Loucy (cell line): ENCODE data around the gene GPR171.

Experiments used
- H2AFZ ChIP-seq: fragments of 200-600 bp; sonication (generic); 2 replicates; pipeline ENCODE4 v1.6.0; 2016; ENCODE audit warnings: antibody characterized with exemption, mild to moderate bottlenecking, low read length, moderate library complexity
- H3F3A ChIP-seq: fragments of 200-600 bp; 2 replicates; pipeline ENCODE4 v1.6.0; 2016; ENCODE audit warnings: antibody characterized with exemption, low read depth, mild to moderate bottlenecking
- H3K27me3 ChIP-seq: fragments of 200-600 bp; sonication (generic); 2 replicates; pipeline ENCODE4 v1.6.1; 2014; ENCODE audit warnings: low read length, mild to moderate bottlenecking; ENCODE audit not compliant: insufficient read depth, poor library complexity, severe bottlenecking
- H3K36me3 ChIP-seq: fragments of 200-600 bp; sonication (generic); 2 replicates; pipeline ENCODE4 v1.6.1; 2016; ENCODE audit warnings: low read length; ENCODE audit not compliant: insufficient read depth
- H3K4me1 ChIP-seq: fragments of 200-600 bp; sonication (generic); 2 replicates; pipeline ENCODE4 v1.5.1; 2014; ENCODE audit warnings: low read length, mild to moderate bottlenecking; ENCODE audit not compliant: insufficient read depth, poor library complexity, severe bottlenecking
- H3K4me2 ChIP-seq: fragments of 200-600 bp; sonication (generic); 2 replicates; pipeline ENCODE4 v1.6.0; 2014; ENCODE audit warnings: antibody characterized with exemption, low read length, low read depth, mild to moderate bottlenecking; ENCODE audit not compliant: poor library complexity, severe bottlenecking
- H3K4me3 ChIP-seq: fragments of 200-600 bp; sonication (generic); 2 replicates; pipeline ENCODE4 v1.5.1; 2014; ENCODE audit warnings: low read length, mild to moderate bottlenecking, mixed read lengths; ENCODE audit not compliant: poor library complexity, severe bottlenecking
- H3K79me2 ChIP-seq: fragments of 200-600 bp; sonication (generic); 2 replicates; pipeline ENCODE4 v1.6.1; 2014; ENCODE audit warnings: low read length; ENCODE audit not compliant: insufficient read depth
- H3K9ac ChIP-seq: fragments of 200-600 bp; sonication (generic); 2 replicates; pipeline ENCODE4 v1.6.0; 2014; ENCODE audit warnings: mild to moderate bottlenecking, low read depth, low read length, moderate library complexity; ENCODE audit not compliant: poor library complexity, severe bottlenecking
- H3K9me2 ChIP-seq: fragments of 200-600 bp; sonication (generic); replicated peaks from 2 replicates; pipeline ENCODE4 v1.6.1; 2016; ENCODE audit warnings: low read depth, low read length, mixed read lengths
- H3K9me3 ChIP-seq: fragments of 200-600 bp; sonication (generic); 2 replicates; pipeline ENCODE4 v1.6.1; 2014; ENCODE audit warnings: mild to moderate bottlenecking, antibody characterized with exemption, low read length, low read depth; ENCODE audit not compliant: insufficient read depth
- H4K20me1 ChIP-seq: fragments of 200-600 bp; sonication (generic); 2 replicates; pipeline ENCODE4 v1.6.0; 2014; ENCODE audit warnings: antibody characterized with exemption, low read length, mild to moderate bottlenecking; ENCODE audit not compliant: insufficient read depth, poor library complexity, severe bottlenecking
- EZH2phosphoT487 ChIP-seq: fragments of 200-600 bp; IDR thresholded peaks from 2 replicates; pipeline ENCODE4 v1.6.1; 2018; ENCODE audit warnings: antibody characterized with exemption, mild to moderate bottlenecking, moderate library complexity, borderline replicate concordance
- TF ChIP-seq, protein P1 (sequence below): fragments of 200-600 bp; sonication (generic); conservative IDR thresholded peaks from 2 replicates; pipeline ENCODE4 v1.5.1; 2014; ENCODE audit warnings: mild to moderate bottlenecking, antibody characterized with exemption, low read length

The GPR171 gene

DNA sequence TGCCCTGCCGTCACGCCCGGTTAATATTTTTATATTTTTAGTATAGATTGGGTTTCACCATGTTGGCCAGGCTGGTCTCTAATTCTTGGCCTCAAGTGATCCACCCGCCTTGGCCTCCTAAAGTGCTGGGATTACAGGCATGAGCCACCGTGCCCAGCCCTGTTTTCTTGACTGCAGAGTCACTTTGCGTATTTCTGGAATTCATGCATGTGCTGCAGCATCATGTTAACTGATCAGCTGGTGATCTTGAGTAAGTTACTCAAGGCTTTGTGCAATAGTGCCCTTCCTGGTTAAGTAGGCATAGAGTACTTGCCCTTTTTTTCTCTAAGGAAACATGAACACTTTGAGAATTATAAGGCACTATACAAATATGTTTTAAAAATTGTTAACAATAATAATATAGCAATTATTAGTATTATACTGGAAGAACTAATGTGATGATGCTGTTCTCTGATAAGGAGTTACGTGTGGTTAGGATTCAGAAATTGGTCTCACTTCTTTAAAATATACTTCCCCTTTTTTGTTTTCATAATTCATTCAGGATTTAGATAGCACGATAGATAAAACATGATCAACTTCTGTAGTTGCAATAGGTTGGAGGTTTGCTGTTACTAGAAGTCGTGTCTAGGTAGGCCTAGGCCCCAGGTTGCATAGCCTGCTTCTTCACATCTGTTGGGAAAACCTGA is 33.6 kb downstream of the GPR171 start:
- H3K4me2 ChIP-seq: no peak overlapping the region

DNA sequence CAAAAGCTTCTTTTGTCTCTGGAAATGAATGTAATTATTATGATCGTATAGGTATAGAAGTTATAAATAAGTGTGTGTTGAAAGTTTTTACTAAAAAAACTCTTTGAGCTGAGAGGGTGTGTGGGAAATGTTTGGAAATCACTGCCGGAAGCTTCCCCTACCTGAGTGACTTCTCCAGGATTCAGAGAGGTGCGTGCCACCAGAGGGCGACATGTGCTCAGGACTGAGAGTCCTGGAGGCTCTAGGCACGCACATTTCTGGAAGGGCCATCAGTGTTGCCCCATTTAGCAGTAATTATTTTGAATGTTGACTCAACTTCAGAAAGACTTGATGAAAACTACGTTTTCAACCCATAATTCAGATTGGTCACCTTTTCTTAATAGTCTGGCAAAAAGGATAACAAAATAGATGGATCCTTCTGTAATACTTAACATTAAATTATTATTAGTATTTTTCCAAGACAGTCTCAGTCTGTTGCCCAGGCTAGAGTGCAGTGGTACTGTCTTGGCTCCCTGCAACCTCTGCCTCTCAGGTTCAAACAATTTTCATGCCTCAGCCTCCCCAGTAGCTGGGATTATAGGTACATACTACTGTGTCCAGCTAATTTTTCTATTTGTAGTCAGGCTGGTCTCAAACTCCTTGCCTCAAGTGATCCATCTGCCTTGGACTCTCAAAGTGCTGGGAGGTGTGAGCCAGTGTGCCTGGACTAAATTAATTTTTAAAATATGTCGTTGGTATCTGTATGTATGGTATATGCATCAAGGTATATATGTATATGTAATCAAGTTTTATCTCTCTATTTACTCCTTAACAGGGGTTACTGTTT is 34.5 kb downstream of the GPR171 start:
- Histone ChIP-seq H3K79me2 (no peaks in the 10 kb centered on the region; the same call in 1 of the 2 replicates), H3K9me3 (no peaks in the 10 kb centered on the region), H3K36me3 (peaks cover 50% of the 10 kb centered on the region), H3K4me3 (no peak overlapping the region), H3K4me2 (no peak overlapping the region), H3K27me3 (no peaks in the 10 kb centered on the region), H2AFZ (no peak overlapping the region), H3K9me2 (no peaks in the 10 kb centered on the region), H3F3A (no peaks in the 10 kb centered on the region), H3K9ac (no peak overlapping the region), H4K20me1 (no peaks in the 10 kb centered on the region), H3K4me1 (peaks cover 30% of the 10 kb centered on the region)
- TF ChIP-seq, protein P1, sequence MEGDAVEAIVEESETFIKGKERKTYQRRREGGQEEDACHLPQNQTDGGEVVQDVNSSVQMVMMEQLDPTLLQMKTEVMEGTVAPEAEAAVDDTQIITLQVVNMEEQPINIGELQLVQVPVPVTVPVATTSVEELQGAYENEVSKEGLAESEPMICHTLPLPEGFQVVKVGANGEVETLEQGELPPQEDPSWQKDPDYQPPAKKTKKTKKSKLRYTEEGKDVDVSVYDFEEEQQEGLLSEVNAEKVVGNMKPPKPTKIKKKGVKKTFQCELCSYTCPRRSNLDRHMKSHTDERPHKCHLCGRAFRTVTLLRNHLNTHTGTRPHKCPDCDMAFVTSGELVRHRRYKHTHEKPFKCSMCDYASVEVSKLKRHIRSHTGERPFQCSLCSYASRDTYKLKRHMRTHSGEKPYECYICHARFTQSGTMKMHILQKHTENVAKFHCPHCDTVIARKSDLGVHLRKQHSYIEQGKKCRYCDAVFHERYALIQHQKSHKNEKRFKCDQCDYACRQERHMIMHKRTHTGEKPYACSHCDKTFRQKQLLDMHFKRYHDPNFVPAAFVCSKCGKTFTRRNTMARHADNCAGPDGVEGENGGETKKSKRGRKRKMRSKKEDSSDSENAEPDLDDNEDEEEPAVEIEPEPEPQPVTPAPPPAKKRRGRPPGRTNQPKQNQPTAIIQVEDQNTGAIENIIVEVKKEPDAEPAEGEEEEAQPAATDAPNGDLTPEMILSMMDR: peak; percentile 90
- TF ChIP-seq EZH2phosphoT487: no peak

More for the DNA sequence above, 33.6 kb downstream of the GPR171 start:
- Histone ChIP-seq H3K9me2 (no peaks in the 10 kb centered on the region), H3K4me1 (peaks cover 30% of the 10 kb centered on the region), H4K20me1 (no peaks in the 10 kb centered on the region), H3K4me3 (no peak overlapping the region), H3K79me2 (no peaks in the 10 kb centered on the region; the same call in 1 of the 2 replicates), H3F3A (no peaks in the 10 kb centered on the region), H3K9ac (peak overlapping the region; percentile 26), H2AFZ (no peak overlapping the region), H3K36me3 (peaks cover 44% of the 10 kb centered on the region), H3K27me3 (no peaks in the 10 kb centered on the region), H3K9me3 (no peaks in the 10 kb centered on the region)
- TF ChIP-seq, protein P1: no peak
- no peak for TF ChIP-seq EZH2phosphoT487

DNA sequence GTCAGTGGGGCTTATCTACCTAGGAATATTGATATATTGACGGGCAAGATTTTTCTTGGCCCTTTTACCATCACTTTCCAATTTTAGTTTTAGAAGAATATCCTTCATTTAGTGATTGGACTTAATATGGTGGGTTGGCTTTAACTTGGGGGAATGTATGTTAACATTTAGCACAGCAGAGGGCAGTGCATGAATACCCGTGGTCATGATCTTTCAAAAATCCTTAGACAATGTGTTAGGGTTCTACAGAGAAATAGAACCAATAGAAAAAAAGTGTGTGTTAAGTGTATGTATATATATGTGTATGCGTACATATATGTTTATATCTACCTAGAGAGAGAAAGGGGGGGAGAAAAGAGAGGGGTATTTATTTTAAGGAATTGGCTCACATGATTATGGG is 36.9 kb downstream of the GPR171 start:
- Histone ChIP-seq H3K9ac (no peak overlapping the region), H3K9me2 (no peaks in the 10 kb centered on the region), H3K36me3 (peaks cover 65% of the 10 kb centered on the region), H3K9me3 (no peaks in the 10 kb centered on the region), H2AFZ (no peak overlapping the region), H4K20me1 (no peaks in the 10 kb centered on the region), H3K27me3 (no peaks in the 10 kb centered on the region), H3F3A (no peaks in the 10 kb centered on the region), H3K4me3 (no peak overlapping the region), H3K4me1 (peaks cover 15% of the 10 kb centered on the region), H3K79me2 (no peaks in the 10 kb centered on the region), H3K4me2 (no peak overlapping the region)
- TF ChIP-seq EZH2phosphoT487: no peak
- TF ChIP-seq, protein P1: peak; percentile 50
